Inflammatory macrophage treated with lipopolysaccharide for 4 hours (primary cell): ENCODE measurements around the gene NUBPL.
"Not testable (repeated sequence)": the region's sequence is repeated elsewhere in the genome, so short reads cannot be mapped to it uniquely, and the experiment has no call there.

Source experiments
- DNase-seq: peaks from one replicate; pipeline ENCODE4 v3.0.0-alpha.2; 2020

NUBPL gene

DNA sequence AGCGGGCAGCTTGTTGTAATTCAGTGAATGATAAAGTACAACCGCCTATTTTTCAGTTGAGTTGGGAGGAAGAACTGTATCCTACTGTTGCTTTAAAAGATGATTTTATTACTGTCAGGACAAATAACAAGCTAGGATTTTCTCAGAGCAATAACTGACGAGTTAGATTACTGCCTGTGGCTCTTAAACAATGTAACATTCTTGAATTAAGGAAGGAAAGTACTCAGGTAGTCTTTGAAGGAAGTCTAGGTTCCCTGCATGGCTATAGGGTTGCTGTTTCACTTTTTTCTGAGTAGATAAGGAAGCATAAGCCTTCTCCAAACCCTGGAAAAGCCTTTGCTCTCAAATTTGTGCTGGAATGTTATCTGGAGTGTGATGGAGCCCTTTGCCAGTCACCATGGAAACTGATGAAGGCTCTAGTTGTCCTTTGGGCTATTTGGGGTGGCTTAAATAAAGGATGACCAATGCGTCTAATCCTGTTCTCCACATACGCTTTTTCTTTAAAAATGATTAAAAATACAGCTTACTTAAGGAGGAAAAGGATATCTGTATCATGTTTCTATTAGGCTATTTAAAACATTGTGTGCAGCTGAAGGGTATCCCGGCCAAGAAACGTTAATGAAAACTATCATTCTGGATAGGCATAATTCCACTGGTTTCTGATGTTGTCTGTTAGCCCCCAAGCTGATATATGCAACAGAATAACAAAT is 17.7 kb downstream of the NUBPL start:
- DNase-seq = no peak

- DNase-seq = no peak
These were observed 19.0 kb downstream of the NUBPL start for GRCh38 chr14:31580234-31580633.

GRCh38 chr14:31582286-31582691 is 21.1 kb downstream of the NUBPL start:
- no peak for DNase-seq

- DNase-seq = no peak
These were observed 21.7 kb downstream of the NUBPL start for GRCh38 chr14:31582836-31583452.

DNA sequence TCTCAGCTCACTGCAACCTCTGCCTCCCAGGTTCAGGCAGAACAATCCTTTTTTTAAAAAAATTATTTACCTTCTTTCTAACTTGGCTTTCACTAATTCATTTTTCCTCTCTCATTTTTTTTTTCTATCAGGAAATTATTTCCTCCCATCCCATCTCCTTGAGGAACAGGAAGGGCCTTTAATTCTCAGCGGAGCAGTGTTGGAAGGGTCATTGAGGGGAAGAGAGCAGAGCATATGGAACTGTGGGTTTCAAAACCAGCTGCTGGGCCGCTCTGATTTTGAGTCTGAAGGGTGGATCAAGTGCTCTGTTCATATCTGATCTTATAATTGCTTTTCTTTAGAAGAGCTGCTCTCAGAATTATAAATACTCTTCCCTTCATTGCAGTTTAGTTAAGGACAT is 29.0 kb downstream of the NUBPL start:
- no peak for DNase-seq

- DNase-seq = no peak
These were observed 30.9 kb downstream of the NUBPL start for GRCh38 chr14:31592122-31592521.

- DNase-seq = no peak
These were observed 31.4 kb downstream of the NUBPL start for GRCh38 chr14:31592631-31593030.

GRCh38 chr14:31596342-31597095 is 35.3 kb downstream of the NUBPL start:
- no peak for DNase-seq

- no peak for DNase-seq
These were observed 44.5 kb downstream of the NUBPL start for GRCh38 chr14:31605702-31606101.

- DNase-seq = no peak
These were observed 50.7 kb downstream of the NUBPL start for GRCh38 chr14:31611778-31612433.

GRCh38 chr14:31613188-31613587 is 52.0 kb downstream of the NUBPL start:
- DNase-seq = no peak

- not testable (repeated sequence) for DNase-seq
These were observed 57.7 kb downstream of the NUBPL start for GRCh38 chr14:31618884-31619283.

DNA sequence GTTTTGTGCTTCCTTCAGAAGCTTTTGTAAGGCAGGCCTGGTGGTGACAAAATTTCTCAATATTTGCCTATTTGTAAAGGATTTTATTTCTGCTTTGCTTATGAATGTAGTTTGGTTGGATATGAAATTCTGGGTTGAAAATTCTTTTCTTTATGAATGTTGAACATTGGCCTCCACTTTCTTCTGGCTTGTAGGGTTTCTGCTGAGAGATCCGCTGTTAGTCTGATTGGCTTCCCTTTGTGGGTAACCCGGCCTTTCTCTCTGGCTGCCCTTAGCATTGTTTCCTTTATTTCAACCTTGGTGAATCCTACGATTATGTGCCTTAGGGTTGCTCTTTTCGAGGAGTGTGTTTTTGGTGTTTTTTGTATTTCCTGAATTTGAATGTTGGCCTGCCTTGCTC is 58.2 kb downstream of the NUBPL start:
- no peak for DNase-seq

DNA sequence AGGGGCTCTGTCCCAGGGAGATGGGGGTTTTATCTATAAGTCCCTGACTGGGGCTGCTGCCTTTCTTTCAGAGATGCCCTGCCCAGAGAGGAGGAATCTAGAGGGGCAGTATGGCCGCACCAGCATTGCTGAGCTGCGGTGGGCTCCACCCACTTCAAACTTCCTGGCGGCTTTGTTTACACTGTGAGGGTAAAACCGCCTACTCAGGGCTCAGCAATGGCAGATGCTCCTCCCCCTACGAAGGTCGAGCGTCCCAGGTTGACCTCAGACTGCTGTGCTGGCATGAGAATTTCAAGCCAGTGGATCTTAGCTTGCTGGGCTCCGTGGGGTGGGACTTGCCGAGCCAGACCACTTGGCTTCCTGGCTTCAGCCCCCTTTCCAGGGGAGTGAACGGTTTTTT is 59.7 kb downstream of the NUBPL start:
- not testable (repeated sequence) for DNase-seq

- DNase-seq = no peak
These were observed 60.9 kb downstream of the NUBPL start for GRCh38 chr14:31622060-31622459.

DNA sequence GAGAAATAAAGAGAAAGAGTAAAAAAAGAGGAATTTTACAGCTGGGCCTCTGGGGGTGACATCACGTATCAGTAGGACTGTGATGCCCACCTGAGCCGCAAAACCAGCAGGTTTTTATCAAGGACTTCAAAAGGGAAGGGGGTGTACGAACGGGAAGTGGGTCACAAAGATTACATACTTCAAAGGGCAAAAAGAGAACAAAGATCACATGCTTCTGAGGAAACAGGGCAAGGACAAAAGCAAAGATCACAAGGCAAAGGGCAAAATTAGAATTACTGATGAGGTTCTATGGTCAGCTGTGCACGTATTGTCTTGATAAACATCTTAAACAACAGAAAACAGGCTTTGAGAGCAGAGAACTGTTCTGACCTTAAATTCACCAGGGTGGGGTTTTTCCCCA is 91.7 kb downstream of the NUBPL start:
- not testable (repeated sequence) for DNase-seq

DNA sequence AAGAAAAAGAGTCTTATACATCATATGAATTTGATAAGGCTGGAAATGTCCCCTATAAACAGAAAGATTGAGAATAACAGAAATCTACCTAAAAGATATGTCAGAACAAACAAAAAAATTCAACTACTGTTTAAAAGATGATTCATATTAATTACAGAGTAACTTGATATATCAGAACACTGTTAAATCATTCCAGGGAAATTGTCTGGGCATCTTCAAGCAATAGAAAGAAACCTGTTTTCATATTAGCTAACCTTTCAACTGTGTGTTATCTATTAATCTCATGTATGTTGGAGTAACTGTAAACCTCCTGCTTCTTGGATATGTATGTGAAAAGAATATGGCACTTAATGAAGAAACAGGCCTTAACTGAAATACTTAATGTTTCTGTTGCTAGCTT is 96.7 kb downstream of the NUBPL start:
- DNase-seq = no peak

- no peak for DNase-seq
These were observed 98.1 kb downstream of the NUBPL start for GRCh38 chr14:31659278-31659677.

- no peak for DNase-seq
These were observed 99.0 kb downstream of the NUBPL start for GRCh38 chr14:31660191-31660590.

DNA sequence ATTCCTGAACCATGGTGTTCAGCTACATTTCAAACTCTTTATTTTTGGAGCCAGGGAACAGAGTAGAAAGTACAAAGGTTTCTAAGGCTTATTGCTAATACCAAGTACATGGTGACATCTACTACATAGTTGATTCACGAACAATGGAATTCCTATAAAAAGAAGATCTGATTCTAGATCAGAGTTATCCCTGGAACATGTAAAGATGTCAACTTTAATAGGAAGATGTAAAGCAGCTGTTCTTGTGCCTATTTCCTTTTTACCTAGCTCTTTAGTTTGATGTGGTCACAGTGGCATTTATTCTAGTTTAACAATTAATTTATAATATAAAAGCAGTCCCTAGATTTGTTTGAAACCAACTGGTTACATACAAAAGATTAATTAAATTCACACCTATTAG is 99.5 kb downstream of the NUBPL start:
- no peak for DNase-seq

- DNase-seq = no peak
These were observed 107.1 kb downstream of the NUBPL start for GRCh38 chr14:31668348-31668747.

GRCh38 chr14:31672709-31673108 is 111.5 kb downstream of the NUBPL start:
- no peak for DNase-seq

DNA sequence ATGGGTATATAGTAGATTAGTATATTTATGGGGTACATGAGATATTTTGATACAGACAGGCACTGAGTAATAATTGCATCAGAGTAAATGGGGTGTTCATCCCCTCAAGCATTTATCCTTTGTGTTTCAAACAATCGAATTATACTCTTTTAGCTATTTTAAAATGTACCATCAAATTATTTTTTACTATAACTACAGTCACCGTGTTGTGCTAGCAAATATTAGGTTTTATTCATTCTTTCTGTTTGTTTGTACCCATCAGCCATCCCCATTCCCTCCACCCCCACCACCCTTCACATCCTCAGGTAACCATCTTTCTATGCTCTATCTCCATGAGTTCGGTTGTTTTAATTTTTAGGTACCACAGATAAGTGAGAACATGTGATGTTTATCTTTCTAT is 115.8 kb downstream of the NUBPL start:
- DNase-seq = no peak

GRCh38 chr14:31677630-31678029 is 116.4 kb downstream of the NUBPL start:
- no peak for DNase-seq
